Activated gamma-delta T cell treated with Interleukin-2 at 50 U/mL for 16 hours (primary cell): ENCODE results near the gene RBMY1A1.
"Not testable (repeated sequence)": the region's sequence is repeated elsewhere in the genome, so short reads cannot be mapped to it uniquely, and the experiment has no call there.

Source experiments
- DNase-seq: peaks from one replicate; pipeline ENCODE4 v3.0.0-alpha.2; 2020

Gene RBMY1A1

GRCh38 chrY:21534579-21534978 is at the start of gene RBMY1A1:
Gene RBMY1A1 (plus strand): TSS chrY:21534879. CDS start chrY:21536892, 2,013 bp downstream.
- not testable (repeated sequence) for DNase-seq

- DNase-seq = not testable (repeated sequence)
These were observed 23.6 kb upstream of the RBMY1A1 start, which contains the start of gene RBMY1B for GRCh38 chrY:21511038-21511437. Gene RBMY1B (plus strand): TSS chrY:21511338. CDS start chrY:21513351, 2,013 bp downstream.

- not testable (repeated sequence) for DNase-seq
These were observed 24.8 kb downstream of the RBMY1A1 start for GRCh38 chrY:21559316-21559984.

GRCh38 chrY:21585449-21585848 is 50.8 kb downstream of the RBMY1A1 start:
- no peak for DNase-seq

GRCh38 chrY:21586454-21586853 is 51.8 kb downstream of the RBMY1A1 start:
- not testable (repeated sequence) for DNase-seq

GRCh38 chrY:21592059-21592458 is 57.4 kb downstream of the RBMY1A1 start:
- DNase-seq = no peak

- DNase-seq = not testable (repeated sequence)
These were observed 61.6 kb downstream of the RBMY1A1 start for GRCh38 chrY:21596287-21596686.
